GM12874 (cell line): ENCODE results near the gene PPIF.

ENCODE experiments used
- TF ChIP-seq, protein P1 (sequence below): IDR thresholded peaks from 2 replicates; pipeline ENCODE4 v1.5.1; 2011; ENCODE audit warnings: low read depth, mild to moderate bottlenecking, control low read depth, low read length, moderate library complexity; ENCODE audit not compliant: insufficient read depth

The PPIF gene

DNA sequence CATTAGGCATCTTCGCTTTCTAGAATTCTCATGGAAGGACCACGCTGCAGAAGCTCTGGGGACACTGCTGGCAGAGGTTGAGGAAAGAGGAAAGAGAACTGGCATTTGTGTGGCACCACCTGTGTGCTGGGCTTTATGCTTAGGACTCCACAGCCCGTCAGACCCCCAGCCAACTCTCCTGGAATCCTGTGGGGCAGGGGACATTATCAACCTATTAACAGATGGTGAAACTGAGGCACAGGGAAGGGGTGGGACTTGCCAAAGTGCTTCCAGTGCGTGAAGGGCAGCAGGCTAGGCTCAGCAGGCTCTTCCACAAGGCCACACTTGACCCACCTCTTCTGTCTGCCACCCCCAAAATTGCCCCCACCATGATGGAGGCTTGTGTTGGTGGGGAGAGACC, 51.4 kb downstream of the PPIF start:
- TF ChIP-seq, protein P1, sequence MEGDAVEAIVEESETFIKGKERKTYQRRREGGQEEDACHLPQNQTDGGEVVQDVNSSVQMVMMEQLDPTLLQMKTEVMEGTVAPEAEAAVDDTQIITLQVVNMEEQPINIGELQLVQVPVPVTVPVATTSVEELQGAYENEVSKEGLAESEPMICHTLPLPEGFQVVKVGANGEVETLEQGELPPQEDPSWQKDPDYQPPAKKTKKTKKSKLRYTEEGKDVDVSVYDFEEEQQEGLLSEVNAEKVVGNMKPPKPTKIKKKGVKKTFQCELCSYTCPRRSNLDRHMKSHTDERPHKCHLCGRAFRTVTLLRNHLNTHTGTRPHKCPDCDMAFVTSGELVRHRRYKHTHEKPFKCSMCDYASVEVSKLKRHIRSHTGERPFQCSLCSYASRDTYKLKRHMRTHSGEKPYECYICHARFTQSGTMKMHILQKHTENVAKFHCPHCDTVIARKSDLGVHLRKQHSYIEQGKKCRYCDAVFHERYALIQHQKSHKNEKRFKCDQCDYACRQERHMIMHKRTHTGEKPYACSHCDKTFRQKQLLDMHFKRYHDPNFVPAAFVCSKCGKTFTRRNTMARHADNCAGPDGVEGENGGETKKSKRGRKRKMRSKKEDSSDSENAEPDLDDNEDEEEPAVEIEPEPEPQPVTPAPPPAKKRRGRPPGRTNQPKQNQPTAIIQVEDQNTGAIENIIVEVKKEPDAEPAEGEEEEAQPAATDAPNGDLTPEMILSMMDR = no peak

DNA sequence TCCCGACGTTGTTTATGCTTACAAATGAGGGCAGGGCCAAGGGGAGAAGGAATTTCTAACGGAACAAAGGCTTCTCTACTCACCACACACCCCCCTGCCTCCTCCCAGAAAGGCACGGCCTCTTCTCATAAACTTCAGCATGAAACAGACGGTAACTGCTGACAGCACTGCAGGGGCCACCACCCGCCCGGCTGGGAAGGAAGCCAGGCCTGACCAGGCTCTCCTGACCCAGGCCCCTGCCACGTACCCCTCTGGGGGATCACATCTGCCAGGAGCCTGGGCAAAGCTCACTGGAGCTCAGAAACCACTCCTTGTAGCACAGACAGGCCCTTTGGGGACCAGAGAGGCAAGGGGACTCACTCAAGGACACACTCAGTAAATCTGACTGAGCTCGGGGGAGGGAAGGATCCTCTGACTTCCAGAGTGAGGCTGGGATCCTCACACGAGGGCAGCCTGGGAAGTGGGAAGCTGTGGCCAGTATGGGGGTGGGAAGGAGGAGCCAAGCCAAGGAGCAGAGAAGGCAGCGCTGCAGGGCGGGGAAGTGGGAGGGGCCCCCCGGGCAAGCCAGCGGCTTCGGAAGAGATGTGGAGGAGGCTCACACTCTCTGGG, 52.1 kb downstream of the PPIF start:
- TF ChIP-seq, protein P1 = no peak

DNA sequence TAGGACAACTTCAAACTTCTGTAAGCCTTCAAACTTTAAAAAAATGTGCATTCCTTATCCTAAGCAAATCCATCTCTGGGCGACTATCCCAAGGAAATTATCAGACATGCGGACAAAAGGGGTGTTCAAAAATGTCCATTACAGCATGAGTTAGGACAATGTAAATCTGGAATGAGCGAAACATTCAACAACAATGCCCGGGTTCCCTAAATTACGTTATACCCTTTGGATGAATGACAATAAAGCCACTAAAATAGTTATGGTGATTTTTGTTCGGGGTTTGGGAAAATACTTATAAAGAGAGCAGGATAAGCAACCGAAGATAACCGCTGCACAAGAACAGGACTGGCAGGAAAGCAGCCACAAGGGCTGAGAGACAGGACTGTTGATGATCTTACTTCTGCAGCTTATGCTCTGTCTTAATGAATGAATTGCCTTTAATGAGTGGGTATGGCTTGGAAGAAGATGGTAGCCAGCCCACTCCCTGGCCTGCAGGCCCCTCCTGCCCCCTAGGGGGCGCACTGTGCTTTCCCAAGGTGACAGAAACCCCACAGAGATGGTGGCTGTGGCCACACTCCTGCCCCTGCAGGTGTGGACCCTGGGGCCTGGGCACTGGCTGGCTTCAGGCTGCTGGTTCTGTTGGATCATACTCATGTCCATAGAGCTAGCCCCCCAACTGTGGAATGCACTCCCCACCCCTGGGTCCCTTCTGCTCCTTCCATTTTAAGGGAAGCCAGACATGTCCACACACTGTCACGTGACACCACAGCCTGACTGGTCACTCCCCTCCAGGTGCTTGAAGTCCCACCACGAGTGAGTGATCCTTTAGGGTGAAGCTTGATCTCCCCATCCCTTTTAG, 53.1 kb downstream of the PPIF start:
- TF ChIP-seq, protein P1 = peak; percentile 92

DNA sequence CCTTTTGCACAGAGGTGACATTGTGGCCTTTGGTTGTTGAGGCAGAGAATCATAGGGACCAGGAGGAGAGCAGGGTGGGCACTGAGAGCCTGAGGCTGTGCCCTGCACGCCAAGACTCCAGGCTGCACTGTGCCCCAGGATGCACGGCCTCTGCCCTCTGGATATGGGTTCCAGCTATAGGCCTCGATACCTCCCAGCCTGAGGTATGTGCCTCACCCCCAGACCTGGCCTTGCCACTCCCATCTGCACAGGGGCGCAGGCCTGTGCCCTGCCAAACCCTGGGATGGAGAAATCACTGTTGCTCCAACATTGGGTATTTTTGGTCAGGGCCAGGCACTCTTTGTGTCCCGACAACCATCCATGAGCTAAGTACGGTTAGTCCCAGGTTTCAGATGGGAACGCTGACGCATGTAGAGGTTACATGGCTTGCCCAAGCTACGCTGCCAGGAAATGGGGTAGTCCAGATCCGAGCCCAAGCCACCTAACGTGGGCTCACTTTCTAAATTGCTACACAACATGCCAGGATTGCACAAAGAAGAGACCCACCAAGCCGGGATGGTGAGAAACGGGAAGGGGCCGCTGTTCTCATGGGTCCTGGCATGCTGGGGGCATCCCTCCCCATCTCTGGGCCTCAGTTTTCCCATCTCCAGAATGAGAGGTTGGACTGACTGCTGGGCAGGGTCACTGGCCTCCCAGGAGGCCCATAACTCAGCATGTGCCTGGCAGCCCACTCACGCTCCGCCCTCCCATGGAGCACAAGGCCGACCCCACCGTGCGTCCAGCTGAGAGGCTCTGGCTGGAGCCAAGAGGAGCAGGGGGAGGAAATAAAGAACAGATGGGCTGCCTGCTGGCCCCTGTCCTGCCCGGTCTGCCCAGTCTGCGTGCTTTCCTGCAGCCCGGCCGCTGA, 54.0 kb downstream of the PPIF start:
- TF ChIP-seq, protein P1 = no peak

DNA sequence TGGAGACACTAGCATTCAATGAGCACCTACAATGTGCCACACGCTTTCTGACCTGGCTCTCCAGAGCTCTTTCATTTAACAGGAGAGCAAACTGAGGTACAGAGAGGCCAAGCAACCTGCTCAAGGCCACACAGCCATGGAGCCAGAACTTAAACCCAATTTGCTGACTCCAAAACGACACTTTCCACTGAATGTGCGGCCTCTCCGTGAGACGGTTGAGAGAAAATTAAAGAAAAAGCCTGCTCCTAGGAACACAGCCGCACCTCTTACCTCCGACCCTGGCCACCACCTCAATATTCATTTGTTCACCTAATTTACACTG, 55.3 kb downstream of the PPIF start:
- TF ChIP-seq, protein P1 = no peak

DNA sequence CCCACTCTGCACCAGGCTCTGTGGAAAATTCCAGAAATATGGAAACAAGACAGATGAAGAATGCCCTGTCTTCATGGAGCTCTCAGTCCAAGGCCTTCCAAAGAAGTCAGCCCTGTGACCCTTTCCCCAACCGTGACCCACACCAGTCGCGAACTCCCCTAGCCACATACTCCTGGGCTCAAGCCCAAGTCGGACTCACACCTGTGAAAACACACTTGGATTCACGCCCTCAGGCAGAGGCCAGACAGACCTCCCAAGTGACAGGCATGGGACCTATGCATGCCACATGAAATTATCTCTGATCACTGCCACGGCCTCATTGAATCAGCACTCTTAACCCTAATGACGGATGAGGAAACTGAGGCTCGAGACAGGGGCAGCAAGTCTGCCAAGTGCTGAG, 55.7 kb downstream of the PPIF start:
- TF ChIP-seq, protein P1 = no peak
